ENCODE results near the gene SLC24A5. TPM values are rescaled to one million over a fixed set of nuclear protein-coding genes. Genes with fewer than 3 reads are reported as not detected.

SLC24A5 gene
- total and polyA plus RNA-seq, 10 of the 15 experiments (the other 5 are each of a cell fraction or from before 2014, with no cell fraction given): not detected

DNA sequence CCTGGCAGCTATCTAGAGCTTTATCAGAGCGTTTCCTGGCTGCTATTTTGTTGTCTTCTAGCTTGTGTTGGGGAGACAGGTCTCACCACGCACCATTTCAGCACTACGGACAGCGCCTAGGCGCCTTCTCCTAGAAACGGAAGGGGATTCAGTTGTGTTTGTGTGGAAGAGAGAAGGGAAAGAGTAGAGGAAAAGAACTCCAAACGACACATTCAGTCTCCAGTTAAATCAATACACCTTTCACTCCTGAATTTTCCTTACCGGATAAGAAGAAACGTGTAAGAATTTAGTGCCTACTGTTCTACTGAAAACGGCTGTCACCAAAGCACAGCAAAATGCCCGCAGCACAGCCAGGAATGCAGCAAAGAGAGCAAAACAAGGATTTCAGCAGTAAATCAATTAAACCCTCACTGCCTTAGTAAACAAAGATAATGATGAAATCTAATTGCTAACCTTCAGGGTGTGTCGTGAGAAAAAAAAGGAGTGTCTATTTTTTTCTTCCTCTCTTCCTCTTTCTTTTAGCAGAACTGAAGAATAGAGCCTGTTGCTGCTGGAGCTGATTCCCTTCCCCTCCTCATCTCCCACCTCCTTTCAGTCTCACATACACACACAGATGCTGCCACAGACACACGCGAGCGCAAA is 70.3 kb downstream of the SLC24A5 start:
- SMC1A ChIA-PET (ENCODE audit: uncharacterized antibody, unreplicated experiment): no interaction called here
- no peak overlapping the region for H3K27ac ChIP-seq (ENCODE audit: control insufficient read depth, insufficient read depth)
- no peaks in the 10 kb centered on the region for H3K9me3 ChIP-seq (replicated peaks; ENCODE audit: control insufficient read depth, insufficient read depth, low read length)
- no peaks in the 10 kb centered on the region for H3K27me3 ChIP-seq (replicated peaks in 1 of 2; ENCODE audit: control insufficient read depth in 2 of 2, insufficient read depth in 2 of 2, low read length in 1 of 2)
- WGBS (ENCODE audit: insufficient coverage, insufficient replicate concordance, low lambda C conversion rate, missing lambda C conversion rate): 62% methylated on average over 15 of the region's 15 CpGs
- no peak overlapping the region for H3K9ac ChIP-seq (ENCODE audit: control insufficient read depth, insufficient read depth, low read length)
- POLR2A ChIA-PET: no interaction called here
- in situ Hi-C loops (cut with MboI) (no loop called here), intact Hi-C loops (cut with micrococcal nuclease; ENCODE audit: unreplicated experiment) (no loop called here)
- CTCF ChIA-PET: no interaction called here
- TF ChIP-seq SMC3 (IDR thresholded peaks at IDR 0.05; ENCODE audit: borderline replicate concordance, low read length): no peak
- no peak for TF ChIP-seq HDAC2 (IDR thresholded peaks at IDR 0.05)
- TF ChIP-seq REST (IDR thresholded peaks at IDR 0.05; ENCODE audit: low read depth, low read length): peak; percentile 95
- ATAC-seq (peak; percentile 31; the same call in 1 of the 3 replicates), DNase-seq (ENCODE audit: low read depth, low spot score) (no peak), FAIRE-seq (no peak)
- no peak overlapping the region for H2AFZ ChIP-seq (ENCODE audit: control insufficient read depth, low read depth, low read length)
- no peak overlapping the region for H3K4me3 ChIP-seq
- no peaks in the 10 kb centered on the region for H4K20me1 ChIP-seq (ENCODE audit: control insufficient read depth, insufficient read depth)
- no peaks in the 10 kb centered on the region for H3K4me1 ChIP-seq (ENCODE audit: control insufficient read depth, insufficient read depth, low read length)
- RAD21 ChIA-PET (ENCODE audit: unreplicated experiment): no interaction called here
- no TSS peak for BruUV-seq (replicated peaks)
- no peaks in the 10 kb centered on the region for H3K36me3 ChIP-seq (ENCODE audit: control insufficient read depth in 2 of 2, insufficient read depth in 2 of 2, low read length in 1 of 2)
- H3K79me2 ChIP-seq (ENCODE audit: control insufficient read depth, insufficient read depth, low read length): no peaks in the 10 kb centered on the region
- H3K4me2 ChIP-seq (ENCODE audit: control insufficient read depth, insufficient read depth): no peak overlapping the region

Measured in GM12878 (cell line).